HG02938 (cell line): Measurements from ENCODE around the gene ODAD2.
"Not testable (repeated sequence)": the region's sequence is repeated elsewhere in the genome, so short reads cannot be mapped to it uniquely, and the experiment has no call there.

Experiments used
- ATAC-seq: cut with Tn5 transposase; IDR thresholded peaks from one replicate; pipeline ENCODE4 v1.9.1; 2021; ENCODE audit warnings: mild to moderate bottlenecking, moderate library complexity; ENCODE audit not compliant: unreplicated experiment

Gene ODAD2

GRCh38 chr10:27998954-27999275, at the start of gene ODAD2:
ODAD2 (minus strand) TSS chr10:27999079; CDS start chr10:27995142, 3,937 bp downstream.
- ATAC-seq = no peak

GRCh38 chr10:28047061-28047460, 48.2 kb upstream of the ODAD2 start:
- no peak for ATAC-seq

DNA sequence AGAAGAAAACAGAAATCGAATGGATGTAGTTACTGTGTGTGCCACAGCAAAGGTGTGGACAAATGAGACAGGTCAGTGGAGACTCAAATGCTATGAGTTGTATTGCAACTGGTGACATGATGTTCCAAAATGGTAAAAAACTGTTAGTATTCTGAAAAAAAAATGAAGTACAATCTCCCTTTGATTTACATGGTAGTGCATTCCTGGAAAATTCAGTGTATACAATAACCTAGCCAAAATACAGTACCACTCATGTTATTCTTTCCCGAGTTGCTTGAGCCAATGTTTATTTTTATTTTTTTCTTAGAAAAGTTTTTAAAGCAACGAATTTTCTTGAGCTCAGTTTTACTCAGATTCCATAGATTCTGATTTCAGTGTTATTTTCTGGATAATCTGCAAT, 47.7 kb upstream of the ODAD2 start:
- no peak for ATAC-seq

- no peak for ATAC-seq
Measured at GRCh38 chr10:28043941-28044340, 45.1 kb upstream of the ODAD2 start.

DNA sequence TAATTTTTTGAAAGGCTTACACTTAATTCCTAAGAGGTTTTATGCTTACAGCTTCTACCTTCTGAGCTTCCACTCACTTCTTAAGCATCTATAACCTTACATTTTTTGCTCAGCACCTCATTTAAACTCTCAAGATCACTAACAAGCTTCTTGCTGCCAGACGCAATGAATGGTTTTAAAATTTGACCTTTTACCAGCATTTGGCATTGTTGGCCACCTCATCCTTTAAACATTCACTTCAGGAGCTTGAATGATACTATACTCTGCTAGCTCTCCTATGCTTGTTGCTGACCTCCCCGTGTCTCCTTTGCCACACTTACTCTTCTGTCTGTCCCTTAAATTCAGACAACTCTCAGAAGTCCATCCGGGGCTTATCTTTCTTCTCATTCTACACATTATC, 37.7 kb upstream of the ODAD2 start:
- no peak for ATAC-seq

DNA sequence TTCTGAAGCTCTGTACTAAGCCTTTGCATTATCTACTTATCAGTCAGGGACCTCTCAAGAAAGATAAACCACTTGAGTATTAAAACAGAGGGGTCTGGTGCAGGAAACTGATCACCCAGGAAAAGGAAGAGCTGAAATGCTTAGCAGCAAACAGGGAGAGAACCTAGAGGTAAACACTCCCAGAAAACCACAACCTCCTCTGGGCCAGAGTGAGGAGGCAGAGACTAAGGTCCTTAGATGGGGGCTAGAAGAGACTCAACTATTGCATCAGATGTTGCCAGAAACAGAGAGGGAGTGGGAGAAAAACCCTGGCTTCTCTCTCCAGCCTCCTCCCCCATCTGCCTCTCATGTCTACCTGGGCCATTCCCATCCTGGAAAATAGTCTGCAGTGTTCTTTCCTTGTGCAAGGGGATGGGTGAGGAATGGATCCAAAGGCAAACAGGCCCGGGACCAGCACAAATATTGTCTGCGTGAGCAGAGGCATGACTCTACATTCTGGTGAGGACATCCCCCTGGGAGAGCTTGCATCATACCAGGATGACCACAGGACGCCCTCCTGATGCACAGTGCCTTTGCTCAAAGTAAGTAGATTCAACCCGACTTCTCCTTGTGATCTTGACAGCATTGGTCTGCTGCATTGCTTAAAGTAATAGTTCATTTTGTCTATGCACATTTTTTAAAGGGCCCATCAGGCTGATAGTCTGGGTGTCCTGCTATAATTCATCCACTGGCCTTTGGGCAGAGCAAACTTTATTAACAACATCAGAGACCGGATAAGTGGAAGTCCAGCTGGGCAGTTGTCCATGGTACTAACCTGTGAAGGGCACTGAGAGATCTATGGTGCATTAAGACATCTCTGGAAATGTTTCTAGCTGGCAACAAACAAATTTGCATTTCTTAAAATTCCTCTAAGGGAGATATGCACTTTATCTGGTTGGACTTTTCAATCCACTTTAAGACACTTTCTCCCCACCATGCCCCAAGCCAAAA, 22.4 kb upstream of the ODAD2 start:
- no peak for ATAC-seq

DNA sequence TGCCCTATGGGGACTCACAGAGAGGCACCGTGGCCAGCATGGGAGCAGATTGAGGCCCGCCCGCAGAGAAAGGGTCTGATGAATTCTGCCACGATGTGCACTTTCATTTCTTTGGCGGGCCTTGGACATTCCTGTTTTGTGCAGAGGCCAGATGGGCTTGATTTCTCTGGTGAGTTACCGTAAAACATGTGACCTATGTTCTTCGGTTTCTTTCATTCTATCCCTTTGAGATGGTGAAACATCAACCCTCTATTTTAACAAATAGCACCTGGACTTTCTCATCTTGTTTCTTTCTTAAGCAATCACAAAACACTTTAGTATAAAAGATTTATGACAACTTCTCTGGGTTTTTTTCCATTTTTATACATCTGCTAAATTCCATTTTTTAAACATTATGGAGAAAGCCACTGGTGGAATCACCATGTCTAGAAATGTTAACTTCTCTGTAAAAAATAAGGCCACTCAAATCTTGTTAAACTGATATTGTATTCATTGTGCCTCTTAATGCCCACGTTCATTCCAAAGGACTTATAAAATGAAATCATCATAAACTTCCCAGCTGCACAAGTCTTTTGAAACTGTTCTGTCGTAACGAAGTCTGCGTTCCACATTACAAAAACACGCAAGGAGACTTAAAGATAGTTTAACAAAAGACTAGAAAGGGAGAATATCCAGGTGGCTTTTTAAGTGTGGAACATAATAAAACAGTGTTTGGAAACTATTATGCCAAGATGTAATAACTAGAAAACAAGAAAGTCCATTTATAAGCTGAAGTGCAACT, 21.4 kb upstream of the ODAD2 start:
- no peak for ATAC-seq

DNA sequence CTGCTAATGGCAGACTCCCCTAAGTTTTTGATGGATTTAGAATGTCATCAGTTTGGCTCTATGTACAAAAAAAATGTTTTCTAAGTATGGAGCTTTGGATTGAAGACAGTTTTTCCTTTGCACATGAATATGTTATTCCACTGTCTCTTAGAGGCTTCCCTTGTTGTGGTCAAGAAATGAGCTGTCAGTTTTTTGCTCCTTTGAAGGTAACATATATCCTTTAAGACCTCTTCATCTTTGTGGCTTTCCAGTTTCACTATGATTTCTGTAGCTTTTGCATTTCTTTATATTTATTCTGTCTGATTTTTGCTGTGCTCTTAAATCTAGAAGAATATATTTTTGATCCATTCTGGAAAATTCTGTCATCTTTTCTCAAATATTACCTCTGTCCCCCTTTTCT, 15.8 kb upstream of the ODAD2 start:
- no peak for ATAC-seq

DNA sequence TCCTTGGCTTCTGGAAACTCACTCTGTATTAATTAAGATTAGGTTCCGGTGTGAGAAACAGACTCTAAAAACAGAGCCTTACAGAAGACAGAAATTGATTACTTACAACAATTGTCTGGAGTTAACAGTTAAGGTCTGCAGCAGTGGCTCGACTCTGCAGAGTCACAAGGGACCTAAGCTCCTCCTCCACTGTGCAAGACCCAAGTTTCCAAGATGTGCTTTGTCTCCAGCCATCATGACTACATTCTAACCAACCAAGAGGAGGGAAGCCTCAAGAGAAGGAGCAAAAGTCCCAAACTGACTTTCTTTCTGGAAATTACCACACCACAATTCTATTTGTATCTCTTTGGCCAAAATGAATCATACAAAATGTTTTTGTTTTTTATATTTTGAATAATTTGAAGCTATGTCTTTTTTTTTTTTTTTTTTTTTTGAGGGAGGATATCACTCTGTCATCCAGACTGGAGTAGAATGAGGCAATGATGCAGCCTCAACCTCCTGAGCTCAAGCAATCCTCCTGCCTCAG, 14.2 kb upstream of the ODAD2 start:
- ATAC-seq = no peak

DNA sequence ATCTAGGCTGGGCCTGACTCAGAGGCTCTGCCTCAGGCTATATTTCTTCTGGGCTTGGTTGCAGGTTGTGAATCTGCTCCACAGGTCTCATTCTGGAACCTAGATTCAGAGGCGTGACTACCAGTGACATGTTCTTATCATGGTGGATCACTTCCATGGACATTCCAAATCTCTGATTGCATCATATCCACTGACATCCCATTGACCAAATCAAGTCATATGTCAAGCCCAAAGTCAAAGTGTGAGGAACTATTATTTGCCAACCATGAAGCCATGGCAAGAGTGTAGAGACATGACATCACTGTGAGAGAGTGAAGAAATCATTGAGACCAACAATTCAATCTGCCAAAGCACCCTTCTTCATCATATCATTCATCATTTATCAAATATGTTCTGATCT, 11.9 kb upstream of the ODAD2 start:
- no peak for ATAC-seq

DNA sequence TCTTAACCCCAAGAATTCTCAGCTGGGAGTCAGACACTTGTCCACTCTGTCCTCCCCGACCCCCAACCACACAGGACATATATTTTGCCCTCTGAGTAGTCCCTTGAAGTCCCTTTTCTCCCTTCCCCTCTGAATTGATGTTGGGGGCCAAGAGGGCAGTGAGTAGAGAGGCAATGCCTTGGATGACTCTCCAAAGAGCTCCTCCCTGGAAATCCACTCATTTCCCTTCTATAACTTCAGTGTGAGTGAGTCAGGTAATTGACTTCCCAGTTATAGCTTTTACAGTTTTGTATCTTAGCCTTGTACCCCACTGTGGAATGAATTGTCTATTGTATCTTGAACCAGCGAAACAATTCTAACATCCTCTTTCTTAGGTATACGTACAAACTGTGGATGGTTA, 9.2 kb upstream of the ODAD2 start:
- ATAC-seq = no peak

DNA sequence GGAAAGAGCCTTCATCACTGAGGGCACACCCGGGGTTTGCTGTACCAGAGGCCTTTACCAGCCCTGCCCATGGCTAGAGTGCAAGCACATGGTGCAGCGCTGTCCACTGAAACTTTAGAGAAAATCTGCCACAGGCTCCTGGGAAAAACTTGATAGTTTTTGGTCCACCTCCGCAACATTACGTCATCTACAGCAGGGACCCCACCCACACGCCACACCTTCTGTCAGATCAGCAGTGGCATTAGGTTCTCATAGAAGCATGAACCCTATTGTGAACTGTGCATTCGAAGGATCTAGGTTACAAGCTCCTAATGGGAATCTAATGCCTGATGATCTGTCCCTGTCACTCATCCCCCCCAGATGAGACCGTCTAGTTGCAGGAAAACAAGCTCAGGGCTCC, 2.5 kb upstream of the ODAD2 start:
- ATAC-seq = no peak

- ATAC-seq = no peak
Measured at GRCh38 chr10:27998178-27998953, 513 bp downstream of the ODAD2 start.

- ATAC-seq = no peak
Measured at GRCh38 chr10:27997865-27998177, 1.1 kb downstream of the ODAD2 start.

DNA sequence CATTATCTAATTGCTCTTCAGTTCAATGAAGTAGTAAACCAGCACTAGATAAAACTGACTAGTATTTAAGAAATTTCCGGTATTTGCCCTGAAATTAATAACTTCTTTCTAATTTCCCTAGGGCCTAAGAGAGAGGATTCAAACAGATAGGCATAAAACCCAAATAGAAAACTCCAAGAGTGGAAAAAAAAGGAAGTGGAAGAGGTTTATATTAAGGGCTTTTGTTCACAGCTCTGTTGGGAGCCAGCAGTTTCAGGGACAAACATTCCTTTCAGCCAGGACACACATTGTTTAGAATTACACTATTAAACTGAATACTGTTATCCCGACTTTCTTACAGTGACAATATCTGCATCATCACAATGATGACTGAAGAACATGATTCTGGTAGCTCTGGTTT, 3.6 kb downstream of the ODAD2 start:
- ATAC-seq = no peak

- not testable (repeated sequence) for ATAC-seq
Measured at GRCh38 chr10:27989357-27989756, 9.5 kb downstream of the ODAD2 start.

DNA sequence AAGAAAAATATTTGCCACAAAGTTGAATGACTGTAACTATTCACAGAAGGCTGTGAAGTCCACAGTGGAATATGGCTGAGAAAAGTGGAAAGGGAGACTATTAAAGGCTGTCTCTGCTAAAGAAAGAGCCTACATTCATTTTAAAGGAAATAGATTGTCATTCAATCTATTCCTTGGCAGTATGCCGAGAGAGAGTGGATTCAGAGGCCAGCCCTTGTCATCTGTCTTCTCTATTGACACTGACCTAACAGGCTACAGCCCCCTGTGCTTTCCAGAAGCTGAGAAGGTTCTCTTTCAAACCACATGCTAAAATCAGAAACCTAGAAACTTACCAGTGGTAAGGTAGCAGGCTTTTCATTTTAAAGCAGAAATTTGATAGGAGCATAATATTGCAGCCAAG, 12.1 kb downstream of the ODAD2 start:
- ATAC-seq = no peak

DNA sequence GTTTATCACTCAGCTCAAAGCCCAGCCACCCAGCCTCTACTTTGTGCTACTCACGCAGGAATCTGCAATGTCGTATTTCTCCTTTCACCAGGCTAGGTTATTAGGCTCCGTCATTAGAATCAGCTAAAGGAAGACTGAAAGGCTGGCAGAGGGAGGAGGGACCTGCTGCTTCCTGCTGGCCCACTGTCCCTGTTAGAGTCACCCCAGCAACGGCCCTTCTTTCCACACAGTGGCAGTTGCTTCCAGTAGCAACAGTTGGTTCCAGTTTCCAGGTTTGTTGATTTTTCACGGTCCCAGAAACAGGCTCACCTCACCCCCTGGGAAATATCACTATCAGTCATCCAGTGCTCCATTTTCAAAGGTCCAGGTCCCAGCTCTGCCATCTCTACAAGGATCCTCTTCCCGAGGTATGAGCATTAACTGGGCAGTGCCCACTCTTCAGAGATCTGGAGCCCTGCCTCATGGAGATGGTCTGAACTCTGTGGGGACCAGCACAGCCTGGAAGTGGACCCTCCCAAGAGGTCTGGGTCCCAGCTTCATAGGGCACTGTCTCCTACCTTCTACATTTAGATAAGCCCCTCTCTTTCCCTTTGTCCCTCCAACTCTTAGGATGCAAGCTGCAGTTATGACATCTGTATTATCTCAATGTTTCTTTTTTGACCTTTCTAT, 15.9 kb downstream of the ODAD2 start:
- ATAC-seq = no peak

GRCh38 chr10:27981744-27982143, 17.1 kb downstream of the ODAD2 start:
- ATAC-seq = no peak

- not testable (repeated sequence) for ATAC-seq
Measured at GRCh38 chr10:27970795-27971194, 28.1 kb downstream of the ODAD2 start.

GRCh38 chr10:27969931-27970330, 28.9 kb downstream of the ODAD2 start:
- not testable (repeated sequence) for ATAC-seq
